Measurements from ENCODE around the gene ATAD3B. TPM values are rescaled to one million over a fixed set of nuclear protein-coding genes. Genes with fewer than 3 reads are reported as not detected.

The ATAD3B gene
- total and polyA plus RNA-seq, 2 of the 13 experiments (the other 11 are each of a cell fraction or from before 2014, with no cell fraction given) = 9.6 to 31.1 TPM

- TF ChIP-seq ZBTB46 (CRISPR knock-in tag; IDR thresholded peaks at IDR 0.05; ENCODE audit: borderline replicate concordance) = no peak
- no peak for TF ChIP-seq ZNF383 (CRISPR knock-in tag; IDR thresholded peaks at IDR 0.05; ENCODE audit: borderline replicate concordance)
- TF ChIP-seq POLR2G (IDR thresholded peaks at IDR 0.05; ENCODE audit: low read depth, low read length) = peak; percentile 64
- TF ChIP-seq TARDBP (CRISPR knock-in tag; IDR thresholded peaks at IDR 0.05) = peak; percentile 31; the same call in 1 of the 2 replicates
- no peak for TF ChIP-seq HNRNPK (IDR thresholded peaks at IDR 0.05; ENCODE audit: low read depth, low read length, poor library complexity, severe bottlenecking)
- peak; percentile 79 for TF ChIP-seq AGO2 (optimal IDR thresholded peaks at IDR 0.05; ENCODE audit: low read depth, low read length)
- TF ChIP-seq ZFP90 (CRISPR knock-in tag; IDR thresholded peaks at IDR 0.05; ENCODE audit: borderline replicate concordance) = no peak; the same call in 1 of the 2 replicates
- 0 out of 2 replicates have a peak, but pooled peaks have one; percentile 4 for TF ChIP-seq ARID2 (CRISPR knock-in tag; IDR thresholded peaks at IDR 0.05; ENCODE audit: borderline replicate concordance)
- TF ChIP-seq CREM (IDR thresholded peaks at IDR 0.05) = no peak
- no peak for TF ChIP-seq CREM (CRISPR knock-in tag; IDR thresholded peaks at IDR 0.05)
- peak; percentile 57; the same call in 1 of the 2 replicates for TF ChIP-seq GABPB1 (CRISPR knock-in tag; IDR thresholded peaks at IDR 0.05)
- TF ChIP-seq ZNF792 (CRISPR knock-in tag; IDR thresholded peaks at IDR 0.05) = no peak
- peak; percentile 20 for TF ChIP-seq SKI (IDR thresholded peaks at IDR 0.05; ENCODE audit: partially characterized antibody)
- peak; percentile 2 for TF ChIP-seq TEAD3 (CRISPR knock-in tag; optimal IDR thresholded peaks at IDR 0.05; ENCODE audit: borderline replicate concordance)
- no peak for TF ChIP-seq EP300 (IDR thresholded peaks at IDR 0.05; ENCODE audit: low read depth in 2 of 2, low read length in 2 of 2)
- no peak for TF ChIP-seq EP300 (CRISPR knock-in tag; IDR thresholded peaks at IDR 0.05; ENCODE audit: borderline replicate concordance)
- peak; percentile 67; the same call in 1 of the 2 replicates for TF ChIP-seq MXD4 (CRISPR knock-in tag; IDR thresholded peaks at IDR 0.05)
- peak; percentile 73 for TF ChIP-seq UBTF (CRISPR knock-in tag; IDR thresholded peaks at IDR 0.05)
- TF ChIP-seq ETV5 (CRISPR knock-in tag; IDR thresholded peaks at IDR 0.05; ENCODE audit: borderline replicate concordance) = 0 out of 2 replicates have a peak, but pooled peaks have one; percentile 24
- TF ChIP-seq, protein P1, sequence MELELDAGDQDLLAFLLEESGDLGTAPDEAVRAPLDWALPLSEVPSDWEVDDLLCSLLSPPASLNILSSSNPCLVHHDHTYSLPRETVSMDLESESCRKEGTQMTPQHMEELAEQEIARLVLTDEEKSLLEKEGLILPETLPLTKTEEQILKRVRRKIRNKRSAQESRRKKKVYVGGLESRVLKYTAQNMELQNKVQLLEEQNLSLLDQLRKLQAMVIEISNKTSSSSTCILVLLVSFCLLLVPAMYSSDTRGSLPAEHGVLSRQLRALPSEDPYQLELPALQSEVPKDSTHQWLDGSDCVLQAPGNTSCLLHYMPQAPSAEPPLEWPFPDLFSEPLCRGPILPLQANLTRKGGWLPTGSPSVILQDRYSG (CRISPR knock-in tag; IDR thresholded peaks at IDR 0.05) = 0 out of 2 replicates have a peak, but pooled peaks have one; percentile 50
- no peak for TF ChIP-seq ZC3H13 (CRISPR knock-in tag; IDR thresholded peaks at IDR 0.05)
- TF ChIP-seq ZNF333 (CRISPR knock-in tag; IDR thresholded peaks at IDR 0.05; ENCODE audit: borderline replicate concordance) = 0 out of 2 replicates have a peak, but pooled peaks have one; percentile 28
- TF ChIP-seq HNRNPLL (IDR thresholded peaks at IDR 0.05; ENCODE audit: low read depth, low read length, poor library complexity, severe bottlenecking) = peak; percentile 61
- TF ChIP-seq NFATC3 (CRISPR knock-in tag; IDR thresholded peaks at IDR 0.05) = no peak
- TF ChIP-seq HMG20B (CRISPR knock-in tag; conservative IDR thresholded peaks at IDR 0.05) = no peak
Measured at GRCh38 chr1:1435106-1435903, 36.3 kb upstream of the ATAD3B start, which contains the start of gene VWA1 (continued).
